OCI-M2 (cell line): ENCODE measurements around the gene ITGAD.
A peak's percentile ranks its signal among the peaks of the same experiment; 100 is the strongest.

ENCODE experiments used
- DNase-seq: peaks from one replicate; lab custom pipeline; 2025; ENCODE audit not compliant: unreplicated experiment; lab: John Stamatoyannopoulos, UW

Gene ITGAD

DNA sequence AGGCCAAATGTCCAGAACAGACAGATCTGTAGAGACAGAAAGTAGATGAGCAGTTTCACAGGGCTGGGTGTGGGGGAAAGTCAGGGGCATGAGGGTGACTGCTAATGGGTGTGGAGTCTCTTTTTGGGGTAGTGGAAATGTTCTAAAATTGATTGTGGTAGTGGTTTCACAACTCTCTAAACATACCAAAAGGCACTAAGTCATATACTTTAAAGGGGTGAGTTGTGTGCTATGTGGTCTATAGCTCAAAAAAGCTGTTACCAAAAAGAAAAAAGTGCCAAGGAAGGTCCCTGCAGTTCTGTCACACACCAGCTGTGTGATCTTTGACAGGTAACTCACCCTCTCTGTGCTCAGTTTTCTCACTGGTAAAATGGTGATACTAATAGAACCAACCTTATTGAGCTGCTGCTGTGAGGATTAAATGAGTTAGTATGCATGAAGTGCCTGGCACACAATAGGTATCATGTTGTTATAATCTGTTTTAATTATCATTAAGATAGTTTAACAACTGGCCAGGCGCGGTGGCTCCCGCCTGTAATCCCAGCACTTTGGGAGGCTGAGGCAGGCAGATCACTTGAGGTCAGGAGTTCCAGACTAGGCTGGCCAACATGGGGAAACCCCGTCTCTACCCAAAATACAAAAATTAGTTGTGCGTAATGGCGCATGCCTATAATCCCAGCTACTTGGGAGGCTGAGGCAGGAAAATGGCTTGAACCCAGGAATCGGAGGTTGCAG is 27.8 kb upstream of the ITGAD start:
- DNase-seq: no peak

DNA sequence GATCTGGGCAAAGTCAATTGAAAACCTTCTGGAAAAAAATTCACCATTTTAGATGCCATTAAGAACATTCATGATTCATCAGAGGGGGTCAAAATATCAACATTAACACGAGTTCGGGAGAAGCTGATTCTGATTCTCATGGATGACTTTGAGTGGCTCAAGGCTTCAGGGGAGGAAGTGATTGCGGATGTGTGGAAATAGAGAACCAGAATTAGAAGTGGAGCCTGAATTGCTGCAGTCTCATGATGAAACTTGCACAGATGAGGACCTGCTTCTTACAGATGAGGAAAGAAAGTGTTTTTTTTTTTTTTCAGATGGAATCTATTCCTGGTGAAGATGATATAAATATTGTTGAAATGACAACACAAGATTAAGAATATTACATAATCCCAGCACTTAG is 25.3 kb upstream of the ITGAD start:
- no peak for DNase-seq

DNA sequence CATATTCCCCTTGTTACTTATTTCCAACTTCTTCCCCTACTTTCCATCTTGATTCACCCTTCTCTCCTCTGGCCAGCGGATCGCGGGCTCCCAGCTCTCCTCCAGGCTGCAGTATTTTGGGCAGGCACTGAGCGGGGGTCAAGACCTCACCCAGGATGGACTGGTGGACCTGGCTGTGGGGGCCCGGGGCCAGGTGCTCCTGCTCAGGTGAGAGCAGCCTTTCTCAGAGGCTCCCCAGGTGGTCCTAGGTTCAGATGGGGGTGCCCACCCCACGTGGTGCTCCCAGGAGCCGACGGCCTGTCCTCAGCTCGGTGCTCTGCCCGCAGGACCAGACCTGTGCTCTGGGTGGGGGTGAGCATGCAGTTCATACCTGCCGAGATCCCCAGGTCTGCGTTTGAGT is 22.1 kb upstream of the ITGAD start:
- DNase-seq: no peak

DNA sequence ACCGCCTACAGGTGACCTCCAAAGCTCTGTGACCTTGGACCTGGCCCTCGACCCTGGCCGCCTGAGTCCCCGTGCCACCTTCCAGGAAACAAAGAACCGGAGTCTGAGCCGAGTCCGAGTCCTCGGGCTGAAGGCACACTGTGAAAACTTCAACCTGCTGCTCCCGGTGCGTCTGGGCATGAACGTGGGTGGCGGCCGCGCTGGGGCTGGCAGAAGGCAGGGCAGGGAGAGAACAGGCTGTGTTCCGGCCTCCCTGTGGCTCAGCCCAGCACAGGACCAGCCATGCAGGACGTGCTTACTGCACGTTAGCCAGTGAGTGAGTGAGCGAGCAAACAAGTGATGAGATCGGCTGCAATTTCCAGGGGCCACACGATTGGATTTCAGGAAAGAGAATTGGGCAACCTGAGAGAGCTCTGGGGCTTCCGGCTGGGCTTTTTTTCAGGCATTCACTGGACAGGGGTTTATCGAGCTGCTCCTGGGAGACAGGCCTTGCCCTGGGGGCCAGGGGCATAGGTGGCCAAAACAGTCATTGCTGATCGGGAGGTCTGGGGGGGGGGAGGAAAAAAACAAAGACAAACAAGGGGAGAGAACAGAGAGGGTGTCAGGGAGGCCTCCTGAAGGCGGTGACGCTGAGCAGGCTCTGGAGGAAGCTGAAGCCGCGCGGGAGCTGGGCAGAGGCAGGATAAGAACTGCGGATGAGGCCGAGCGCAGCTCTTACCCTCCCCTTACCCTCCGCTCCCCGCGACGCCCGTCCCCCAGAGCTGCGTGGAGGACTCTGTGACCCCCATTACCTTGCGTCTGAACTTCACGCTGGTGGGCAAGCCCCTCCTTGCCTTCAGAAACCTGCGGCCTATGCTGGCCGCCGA is 21.3 kb upstream of the ITGAD start:
- DNase-seq: no peak

DNA sequence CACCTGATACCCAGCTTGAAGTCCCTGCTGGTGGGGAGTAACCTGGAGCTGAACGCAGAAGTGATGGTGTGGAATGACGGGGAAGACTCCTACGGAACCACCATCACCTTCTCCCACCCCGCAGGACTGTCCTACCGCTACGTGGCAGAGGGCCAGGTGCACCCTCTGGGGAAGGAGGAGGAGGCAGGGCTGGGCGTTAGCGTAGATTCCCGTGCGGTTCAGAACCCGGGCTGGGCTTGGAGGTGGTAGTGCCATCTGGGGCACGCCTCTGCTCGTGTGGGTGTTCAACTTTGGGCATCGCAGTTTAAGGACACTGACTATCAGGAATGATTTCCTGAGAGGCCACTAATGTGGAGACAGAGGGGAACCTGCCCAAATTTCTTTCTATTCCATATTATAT is 19.9 kb upstream of the ITGAD start:
- DNase-seq: no peak

DNA sequence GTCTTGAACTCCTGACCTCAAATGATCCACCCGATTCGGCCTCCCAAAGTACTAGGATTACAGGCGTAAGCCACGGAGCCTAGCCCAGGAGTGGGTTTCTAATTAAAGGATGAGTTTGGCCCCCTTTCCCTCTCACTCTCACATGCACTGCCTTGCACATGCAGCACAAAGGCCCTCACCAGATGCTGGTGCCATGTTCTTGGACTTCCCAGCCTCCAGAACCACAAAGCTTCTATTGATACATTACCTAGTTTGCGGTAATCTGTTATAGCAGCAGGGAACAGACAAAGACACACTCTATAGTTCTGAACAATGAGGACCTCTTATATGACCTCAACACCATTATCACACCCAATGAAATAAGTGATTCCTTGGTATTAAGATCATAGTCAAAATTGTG is 17.9 kb upstream of the ITGAD start:
- no peak for DNase-seq

DNA sequence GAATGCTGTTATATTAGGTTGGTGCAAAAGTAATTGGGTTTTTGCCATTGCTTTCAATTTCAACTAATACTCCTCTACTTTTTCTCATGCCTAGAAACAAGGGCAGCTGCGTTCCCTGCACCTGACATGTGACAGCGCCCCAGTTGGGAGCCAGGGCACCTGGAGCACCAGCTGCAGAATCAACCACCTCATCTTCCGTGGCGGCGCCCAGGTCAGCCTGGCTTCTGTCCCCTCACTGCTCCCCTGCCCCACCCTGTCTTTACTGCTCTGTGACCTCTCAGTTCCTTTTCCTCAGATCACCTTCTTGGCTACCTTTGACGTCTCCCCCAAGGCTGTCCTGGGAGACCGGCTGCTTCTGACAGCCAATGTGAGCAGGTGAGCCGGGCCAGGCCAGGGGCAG is 16.4 kb upstream of the ITGAD start:
- no peak for DNase-seq

DNA sequence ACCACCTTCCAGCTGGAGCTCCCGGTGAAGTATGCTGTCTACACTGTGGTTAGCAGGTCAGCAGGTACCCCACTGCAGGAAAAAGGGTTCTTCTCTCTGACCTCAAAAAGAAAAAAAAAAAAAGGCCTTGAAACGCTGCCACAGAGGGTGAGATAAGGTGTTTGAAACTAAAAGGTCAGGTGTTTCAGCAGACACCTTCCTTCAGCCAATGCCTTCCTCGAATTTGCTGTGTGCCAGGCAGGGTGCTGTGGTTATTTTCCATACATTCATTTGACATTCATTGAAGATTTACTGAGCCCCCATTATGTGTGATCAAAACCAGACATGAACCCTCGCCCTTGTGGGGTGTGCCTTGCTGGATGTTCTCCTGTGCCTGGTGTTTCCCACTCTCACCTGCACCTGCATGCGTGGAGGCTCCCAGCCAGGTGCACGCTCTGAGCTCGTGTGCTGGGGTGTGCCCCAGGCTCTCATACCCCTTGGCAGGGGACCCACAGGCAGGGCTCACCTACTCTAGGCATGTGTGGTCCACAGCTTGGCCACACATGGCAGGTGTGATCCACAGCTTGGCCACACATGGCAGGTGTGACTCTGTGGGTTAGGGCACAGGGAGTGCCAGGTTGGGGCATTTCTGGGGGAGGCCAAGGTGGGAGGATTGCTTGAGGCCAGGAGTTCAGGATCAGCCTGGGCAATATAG is 15.8 kb upstream of the ITGAD start:
- DNase-seq: no peak

DNA sequence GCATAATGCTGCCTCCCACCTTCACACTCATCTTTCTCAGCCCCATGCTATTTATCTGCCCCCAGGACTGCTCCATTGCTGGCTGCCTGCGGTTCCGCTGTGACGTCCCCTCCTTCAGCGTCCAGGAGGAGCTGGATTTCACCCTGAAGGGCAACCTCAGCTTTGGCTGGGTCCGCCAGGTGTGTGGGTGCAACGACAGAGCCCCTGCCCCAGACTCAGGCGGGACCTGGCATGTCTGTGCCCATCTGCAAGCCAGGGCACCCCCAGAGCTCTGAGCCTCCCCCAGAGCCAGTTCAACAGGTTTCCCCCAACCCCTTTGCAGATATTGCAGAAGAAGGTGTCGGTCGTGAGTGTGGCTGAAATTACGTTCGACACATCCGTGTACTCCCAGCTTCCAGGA is 12.9 kb upstream of the ITGAD start:
- DNase-seq: no peak

DNA sequence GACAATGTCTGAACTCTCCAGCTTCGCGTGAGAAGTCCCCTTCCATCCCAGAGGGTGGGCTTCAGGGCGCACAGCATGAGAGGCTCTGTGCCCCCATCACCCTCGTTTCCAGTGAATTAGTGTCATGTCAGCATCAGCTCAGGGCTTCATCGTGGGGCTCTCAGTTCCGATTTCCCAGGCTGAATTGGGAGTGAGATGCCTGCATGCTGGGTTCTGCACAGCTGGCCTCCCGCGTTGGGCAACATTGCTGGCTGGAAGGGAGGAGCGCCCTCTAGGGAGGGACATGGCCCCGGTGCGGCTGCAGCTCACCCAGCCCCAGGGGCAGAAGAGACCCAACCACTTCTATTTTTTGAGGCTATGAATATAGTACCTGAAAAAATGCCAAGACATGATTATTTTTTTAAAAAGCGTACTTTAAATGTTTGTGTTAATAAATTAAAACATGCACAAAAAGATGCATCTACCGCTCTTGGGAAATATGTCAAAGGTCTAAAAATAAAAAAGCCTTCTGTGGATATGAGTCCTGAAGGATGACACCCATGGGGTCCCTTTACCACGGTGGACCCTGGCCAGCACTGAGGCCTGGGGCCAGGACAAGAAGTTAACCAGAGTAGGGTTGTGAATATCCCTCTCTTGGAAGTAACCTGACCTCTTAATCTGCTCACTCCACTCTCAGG is 10.5 kb upstream of the ITGAD start:
- DNase-seq: peak; percentile 6

DNA sequence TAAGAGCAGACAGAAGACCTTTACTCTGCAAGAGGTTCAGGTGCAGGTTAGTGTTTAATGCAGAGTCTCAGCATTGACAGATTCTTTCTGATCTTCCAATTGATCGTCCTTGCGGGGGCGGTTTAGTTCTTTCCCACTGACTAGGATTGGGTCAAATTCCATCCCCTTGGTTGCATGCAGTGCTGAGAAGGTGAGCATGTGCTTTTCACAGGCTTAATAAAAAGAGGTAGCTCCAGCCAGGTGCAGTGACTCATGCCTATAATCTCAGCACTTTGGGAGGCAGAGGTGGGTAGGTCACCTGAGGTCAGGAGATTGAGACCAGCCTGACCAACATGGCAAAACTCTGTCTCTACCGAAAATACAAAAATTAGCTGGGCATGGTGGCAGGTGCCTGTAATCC is 7.5 kb upstream of the ITGAD start:
- DNase-seq: no peak

DNA sequence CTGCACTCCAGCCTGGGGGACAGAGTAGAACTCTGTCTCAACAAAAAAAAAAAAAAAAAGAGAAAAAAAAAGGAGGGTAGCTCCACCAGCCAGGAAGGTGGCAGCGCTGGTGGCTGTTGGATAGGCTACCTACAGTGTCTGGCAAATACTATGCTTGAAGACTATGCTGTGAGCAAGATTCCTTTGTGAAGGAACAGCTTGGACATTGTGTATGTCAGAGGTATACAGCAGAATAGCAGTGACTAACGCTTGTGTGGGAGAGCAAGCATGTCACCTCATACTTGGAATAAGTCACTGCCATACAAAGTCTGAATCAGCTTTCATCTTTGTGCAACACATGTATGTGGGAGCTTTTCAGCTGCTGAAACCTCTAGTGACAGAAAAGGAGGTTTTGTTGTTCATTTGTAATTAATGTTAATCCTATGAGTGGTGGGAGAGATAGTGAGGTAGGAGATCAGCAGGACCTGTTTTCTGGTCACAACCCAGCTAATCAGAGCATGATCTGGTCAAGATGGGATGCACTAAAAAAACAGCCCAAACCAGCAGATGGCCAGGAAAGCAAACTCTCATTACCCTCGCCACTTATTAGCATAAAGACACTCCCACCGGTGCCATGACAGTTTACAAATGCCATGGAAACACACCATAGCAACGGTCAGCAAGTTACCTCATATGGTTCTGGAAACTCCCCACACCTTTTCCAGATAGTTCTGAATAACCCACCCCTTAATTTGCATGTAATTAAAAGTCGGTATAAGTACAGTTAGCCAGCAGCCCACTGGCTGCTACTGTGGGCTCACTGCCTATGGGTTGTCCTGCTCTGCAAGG is 6.8 kb upstream of the ITGAD start:
- no peak for DNase-seq

DNA sequence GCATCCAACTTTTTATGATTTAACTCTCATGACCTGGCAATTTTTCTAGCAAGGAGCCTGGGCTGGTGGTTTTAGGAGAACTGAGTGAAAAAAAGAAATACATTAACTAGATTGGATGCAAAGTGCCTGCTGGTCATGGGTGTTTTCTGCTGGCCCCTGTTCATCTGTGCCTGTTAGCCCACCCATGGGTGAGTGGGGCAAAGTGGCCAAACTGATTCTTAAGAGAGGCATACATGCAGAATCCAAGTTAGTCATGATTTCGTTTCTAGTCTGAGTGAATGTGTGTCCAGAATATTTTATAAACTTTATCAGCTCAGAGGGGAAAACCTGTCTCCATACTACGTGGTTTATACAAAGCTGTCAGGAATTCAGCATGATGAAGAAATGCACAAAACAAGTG is 4.6 kb upstream of the ITGAD start:
- DNase-seq: no peak

DNA sequence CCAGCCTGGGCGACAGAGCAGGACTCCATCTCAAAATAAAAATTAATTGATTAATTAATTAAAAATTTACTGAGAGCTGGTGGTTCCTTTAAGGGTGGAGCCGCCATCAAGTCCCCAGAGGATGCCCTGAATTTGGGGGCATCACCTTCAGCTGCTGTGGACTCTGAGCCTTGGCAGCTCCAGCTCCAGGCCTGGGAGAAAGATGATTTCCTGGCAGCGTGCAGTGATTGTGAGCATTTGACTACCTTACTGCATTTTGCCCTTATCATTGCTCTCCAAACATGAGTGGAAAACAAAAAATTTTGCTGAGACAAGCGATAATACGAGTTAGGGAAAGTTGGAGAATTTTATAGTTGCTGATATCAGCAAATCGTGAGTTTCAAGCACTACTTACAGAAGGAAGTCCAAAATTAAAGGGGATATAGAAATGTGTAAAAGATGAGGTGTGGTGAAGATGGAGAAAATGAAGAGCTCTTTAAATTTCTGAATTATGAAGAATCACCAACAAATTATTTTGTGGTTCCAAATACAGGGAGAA is 2.6 kb upstream of the ITGAD start:
- no peak for DNase-seq

DNA sequence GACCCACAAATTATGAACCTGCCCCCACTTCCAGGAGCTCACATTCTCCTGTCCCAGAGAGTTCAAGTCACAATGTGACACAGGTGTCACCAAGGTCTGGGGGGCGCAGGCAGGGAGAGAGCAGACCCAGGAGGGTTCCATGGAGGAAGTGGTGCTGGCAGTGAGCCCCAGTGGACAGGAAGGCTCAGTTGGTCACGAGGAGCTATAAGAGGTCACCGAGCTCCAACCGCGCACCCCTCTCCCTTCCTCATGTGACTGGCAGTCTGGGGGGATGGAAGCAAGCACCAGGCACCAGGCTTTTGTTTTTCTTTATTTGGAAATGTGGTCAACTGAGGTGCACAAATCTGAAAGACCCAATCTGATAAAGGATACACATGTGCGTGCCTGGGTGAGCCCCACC is 2.5 kb downstream of the ITGAD start:
- no peak for DNase-seq

DNA sequence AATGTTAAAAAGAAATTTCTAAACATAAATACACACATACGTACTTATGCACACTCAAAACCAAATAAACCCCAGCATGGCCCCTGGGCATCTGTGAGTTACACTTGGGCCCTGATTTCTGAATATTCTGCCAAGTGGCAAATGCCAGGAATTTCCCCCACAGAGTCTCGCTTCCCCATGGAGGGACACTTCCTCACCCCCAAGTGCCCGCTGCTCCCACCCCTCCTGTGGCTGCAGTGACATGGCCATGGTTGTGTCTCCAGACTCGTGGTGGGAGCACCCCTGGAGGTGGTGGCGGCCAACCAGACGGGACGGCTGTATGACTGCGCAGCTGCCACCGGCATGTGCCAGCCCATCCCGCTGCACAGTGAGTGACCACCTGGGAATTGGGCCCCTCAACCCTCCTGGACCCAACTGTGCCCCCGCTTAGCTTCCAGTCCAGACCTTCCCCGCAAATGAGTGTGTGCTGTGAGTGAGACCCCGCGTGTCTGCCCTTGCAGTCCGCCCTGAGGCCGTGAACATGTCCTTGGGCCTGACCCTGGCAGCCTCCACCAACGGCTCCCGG is 4.0 kb downstream of the ITGAD start:
- no peak for DNase-seq

DNA sequence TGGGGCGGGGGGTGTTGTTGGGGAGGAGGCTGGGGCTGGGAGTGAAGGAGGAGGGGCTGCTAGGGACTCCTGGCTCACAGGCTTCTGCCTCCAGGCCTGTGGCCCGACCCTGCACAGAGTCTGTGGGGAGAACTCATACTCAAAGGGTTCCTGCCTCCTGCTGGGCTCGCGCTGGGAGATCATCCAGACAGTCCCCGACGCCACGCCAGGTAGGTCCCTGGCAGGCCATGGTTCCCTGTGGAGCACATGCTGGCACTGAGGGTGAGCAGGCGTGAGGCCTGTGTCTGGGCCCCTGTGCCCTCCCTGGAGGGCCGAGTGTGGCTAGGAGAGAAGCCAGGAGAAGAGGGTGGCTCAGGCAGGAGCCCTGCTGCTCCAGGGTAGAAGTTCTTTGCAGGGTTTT is 4.6 kb downstream of the ITGAD start:
- no peak for DNase-seq

DNA sequence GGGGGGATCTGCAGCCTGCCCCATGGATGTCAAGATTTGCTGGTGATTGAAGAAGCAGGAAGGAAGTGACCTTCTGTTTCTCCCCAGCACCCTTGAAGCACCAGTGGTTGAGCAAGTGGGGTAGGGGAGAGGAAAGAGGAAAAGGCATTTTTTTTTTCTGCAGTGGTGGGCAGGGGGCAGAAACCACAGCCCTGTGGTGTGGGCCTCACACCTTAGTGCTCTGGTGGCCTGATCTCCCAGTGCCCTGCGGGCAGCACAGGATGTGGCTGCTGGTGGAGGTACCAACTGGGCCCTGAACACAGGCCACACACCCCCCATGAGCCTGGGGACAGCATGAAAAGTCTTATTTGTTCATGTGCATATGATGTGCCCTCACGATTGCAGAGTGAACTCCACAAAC is 7.1 kb downstream of the ITGAD start:
- DNase-seq: no peak

DNA sequence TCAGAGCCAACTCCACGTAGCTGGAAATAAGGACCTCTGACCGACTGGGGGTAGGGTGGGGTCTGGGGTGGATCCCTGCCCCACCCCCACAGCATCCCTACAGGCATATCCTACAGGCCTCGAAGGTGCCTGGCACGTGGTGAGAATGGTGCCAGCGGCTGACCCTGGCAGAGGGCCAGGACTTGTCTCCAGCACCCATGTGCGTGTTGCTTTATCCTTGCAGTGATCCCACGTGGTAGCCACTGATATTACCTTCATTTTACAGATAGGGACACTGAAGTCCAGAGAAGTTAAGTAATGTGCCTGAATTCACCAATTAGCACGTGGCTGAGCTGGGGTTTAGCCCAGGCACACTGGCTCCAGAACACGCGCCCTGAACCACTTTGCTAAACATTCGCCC is 8.3 kb downstream of the ITGAD start:
- no peak for DNase-seq

DNA sequence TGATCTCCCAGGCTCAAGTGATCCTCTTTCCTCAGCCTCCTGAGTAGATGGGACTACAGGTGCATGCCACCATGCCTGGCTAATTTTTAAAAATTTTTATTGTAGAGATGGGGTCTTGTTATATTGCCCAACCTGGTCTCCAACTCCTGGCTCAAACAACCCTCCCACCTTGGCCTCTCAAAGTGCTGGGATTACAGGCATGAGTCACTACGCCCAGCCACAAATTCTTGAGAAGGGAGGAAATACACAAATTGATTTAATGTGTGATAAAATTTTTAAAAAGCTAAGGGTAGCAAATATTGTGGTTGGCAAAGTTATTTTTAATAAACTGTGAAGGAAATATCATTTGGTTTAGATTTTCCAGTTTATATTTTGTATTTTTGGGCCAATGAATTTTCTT is 9.6 kb downstream of the ITGAD start:
- DNase-seq: no peak
